HG02981 (cell line): ENCODE results near the gene PORCN.

Source experiments
- ATAC-seq: cut with Tn5 transposase; IDR thresholded peaks from one replicate; pipeline ENCODE4 v1.9.1; 2021; ENCODE audit warnings: mild to moderate bottlenecking, moderate library complexity; ENCODE audit not compliant: unreplicated experiment

The PORCN gene

DNA sequence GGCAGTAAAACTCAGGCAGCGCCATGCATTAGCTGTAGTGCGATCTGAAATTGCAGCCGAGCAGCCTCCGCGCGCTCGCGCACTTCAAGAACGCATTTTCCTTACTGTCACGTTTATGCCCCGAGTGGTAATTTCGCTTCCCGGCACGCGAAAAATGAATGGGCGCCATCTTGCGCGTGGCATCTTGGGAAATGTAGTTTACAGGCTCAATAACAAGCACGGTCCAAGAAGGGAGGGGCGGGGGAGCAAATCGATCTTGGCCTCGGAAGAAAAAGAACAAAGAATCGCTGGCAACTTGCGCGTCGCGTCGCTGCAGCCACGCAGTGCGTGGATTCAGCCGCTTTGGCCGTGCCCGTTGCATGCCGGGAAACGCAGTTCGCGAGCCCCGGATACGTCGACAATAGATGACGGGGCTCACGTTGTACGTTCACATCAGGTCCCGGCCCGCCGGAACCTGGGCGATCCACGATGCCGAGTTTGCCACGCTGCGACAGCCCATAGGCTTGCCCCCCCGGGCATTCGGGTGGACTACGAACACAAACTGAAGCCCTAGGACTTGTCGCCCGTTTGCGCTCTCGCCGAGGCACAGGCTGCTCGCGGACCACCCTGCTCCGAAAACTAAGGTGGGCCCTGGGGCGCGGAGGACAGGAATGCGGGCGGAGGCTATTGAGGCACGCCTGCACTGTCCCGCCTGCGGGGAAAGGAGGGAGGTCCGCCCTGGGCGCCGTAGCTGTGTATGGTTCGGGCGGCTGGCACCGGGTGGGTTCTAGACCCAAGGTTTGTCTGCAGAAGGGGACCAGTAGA is 32.8 kb upstream of the PORCN start, which contains the start of gene FTSJ1:
Gene FTSJ1, plus strand, starts transcription at position 426 of the 804 bp plus-strand sequence. CDS start 1,849 bp downstream, outside the sequence.
- ATAC-seq = peak; percentile 91

DNA sequence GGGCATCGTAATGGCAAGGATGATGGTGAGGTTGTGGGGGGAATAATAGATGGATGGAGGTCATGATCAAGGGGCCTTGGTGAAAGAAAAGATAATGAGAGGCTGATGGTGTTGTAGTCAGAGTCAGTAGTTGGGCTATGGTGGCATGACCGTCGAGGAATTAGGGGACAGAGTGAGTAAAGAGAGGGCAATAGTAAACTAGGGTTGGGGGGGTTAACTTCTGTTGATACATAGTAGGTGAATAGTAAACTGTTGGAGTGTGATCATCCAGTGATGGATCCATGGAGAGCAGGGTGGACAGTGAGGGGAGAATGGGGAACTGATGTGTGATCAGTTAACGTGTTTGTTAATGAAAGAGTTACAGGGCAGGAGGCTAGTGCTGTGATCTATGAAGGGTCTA is 31.9 kb upstream of the PORCN start:
- ATAC-seq = no peak

DNA sequence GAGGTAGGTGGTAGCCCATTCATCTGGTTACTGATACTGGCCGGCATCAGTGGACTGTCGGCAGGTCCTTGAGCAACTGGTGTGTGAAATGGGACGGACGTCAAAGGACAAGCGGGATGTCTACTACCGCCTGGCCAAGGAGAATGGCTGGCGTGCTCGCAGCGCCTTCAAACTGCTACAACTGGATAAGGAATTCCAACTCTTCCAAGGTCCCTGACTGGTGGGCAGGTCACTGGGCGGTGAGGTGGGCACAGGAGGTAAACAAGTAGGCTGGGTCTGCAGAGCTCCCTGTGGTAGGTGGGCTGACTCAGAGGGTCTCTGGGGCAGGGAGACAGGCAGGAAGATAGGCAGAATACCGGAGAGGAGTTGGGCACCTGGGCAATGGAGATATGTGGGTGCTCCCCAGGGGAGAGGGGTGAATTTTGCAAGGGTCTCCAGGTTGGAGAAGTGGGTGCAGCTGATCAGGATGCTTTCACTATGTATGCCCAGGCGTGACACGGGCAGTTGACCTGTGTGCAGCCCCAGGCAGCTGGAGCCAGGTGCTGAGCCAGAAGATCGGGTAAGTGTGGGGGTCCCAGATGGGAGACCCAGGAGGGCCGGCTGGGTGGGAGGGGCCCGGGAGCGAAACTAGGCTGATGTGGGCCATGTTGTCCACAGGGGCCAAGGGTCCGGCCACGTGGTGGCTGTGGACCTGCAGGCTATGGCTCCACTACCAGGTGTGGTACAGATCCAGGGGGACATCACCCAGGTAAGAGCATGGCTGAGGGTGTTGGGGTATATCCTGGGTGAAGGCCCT is 30.6 kb upstream of the PORCN start:
- ATAC-seq = no peak

DNA sequence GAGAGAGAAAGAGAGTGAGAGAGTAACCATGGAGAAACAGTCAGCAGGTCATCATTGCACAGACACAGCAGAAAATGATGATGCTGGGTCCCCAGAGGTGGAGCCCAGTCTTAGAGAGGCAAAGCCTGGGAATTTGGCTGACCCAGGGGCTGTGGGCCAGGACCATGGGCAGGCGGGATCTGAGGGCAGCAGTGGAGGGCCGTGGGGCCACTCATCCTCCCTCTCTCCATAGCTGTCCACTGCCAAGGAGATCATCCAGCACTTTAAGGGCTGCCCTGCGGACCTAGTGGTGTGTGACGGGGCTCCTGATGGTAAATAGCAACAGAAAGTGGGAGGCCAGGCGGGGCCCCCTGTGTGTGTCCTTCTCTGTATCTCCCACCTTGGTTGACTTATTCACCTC is 30.0 kb upstream of the PORCN start:
- ATAC-seq = no peak

DNA sequence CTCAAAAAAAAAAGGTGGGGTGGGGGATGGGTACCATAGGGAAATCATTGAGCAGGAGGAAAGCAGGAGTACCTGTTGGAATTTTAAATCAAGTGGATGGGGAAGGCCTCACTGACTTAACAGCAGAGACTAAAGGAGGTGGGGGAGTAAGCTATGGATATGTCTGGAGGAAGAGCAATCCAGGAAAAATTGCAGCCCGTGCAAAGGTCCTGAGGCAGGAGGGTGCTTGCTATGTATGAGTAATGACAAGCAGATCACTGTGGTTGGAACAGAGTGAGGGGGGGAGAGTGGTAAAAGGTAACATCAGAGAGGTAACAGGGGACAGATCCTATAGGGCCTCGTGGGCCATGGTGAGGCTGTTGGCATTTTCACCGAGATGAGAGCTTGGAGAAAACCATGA is 28.6 kb upstream of the PORCN start:
- ATAC-seq = no peak

DNA sequence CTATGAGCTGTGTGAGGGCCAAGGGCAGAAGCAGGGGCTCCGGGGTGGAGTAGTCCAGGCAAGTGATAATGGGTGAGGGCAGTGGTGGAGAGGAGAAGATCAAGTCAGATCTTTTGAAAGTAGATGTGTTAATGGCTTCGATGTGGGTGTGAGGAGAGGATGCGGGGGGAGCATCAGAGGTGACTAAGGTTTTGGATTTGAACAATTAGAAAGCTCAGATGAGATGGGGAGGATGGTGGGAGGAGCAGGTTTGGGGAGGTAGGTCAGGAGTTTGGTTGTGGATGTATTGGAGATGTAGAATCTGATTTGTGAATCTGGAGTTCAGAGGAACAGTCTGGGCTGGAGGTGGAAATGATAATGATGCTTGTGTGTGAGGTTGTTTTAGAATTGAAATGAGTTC is 28.2 kb upstream of the PORCN start:
- ATAC-seq = no peak

DNA sequence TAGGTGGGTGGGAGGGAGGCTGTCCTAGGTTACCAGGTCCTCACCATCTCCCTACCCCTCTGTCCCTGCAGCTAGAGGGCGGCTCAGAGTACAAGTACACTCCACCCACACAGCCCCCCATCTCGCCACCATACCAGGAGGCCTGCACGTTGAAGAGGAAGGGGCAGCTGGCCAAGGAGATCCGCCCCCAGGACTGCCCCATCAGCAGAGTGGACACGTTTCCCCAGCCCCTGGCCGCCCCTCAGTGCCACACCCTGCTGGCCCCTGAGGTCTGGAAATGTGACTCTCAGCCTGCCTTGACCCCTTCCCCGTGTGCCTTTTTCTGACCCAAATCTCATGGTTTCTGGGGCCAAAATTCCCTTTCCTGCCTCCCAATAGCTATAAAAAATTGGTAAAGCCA is 26.3 kb upstream of the PORCN start:
- no peak for ATAC-seq

DNA sequence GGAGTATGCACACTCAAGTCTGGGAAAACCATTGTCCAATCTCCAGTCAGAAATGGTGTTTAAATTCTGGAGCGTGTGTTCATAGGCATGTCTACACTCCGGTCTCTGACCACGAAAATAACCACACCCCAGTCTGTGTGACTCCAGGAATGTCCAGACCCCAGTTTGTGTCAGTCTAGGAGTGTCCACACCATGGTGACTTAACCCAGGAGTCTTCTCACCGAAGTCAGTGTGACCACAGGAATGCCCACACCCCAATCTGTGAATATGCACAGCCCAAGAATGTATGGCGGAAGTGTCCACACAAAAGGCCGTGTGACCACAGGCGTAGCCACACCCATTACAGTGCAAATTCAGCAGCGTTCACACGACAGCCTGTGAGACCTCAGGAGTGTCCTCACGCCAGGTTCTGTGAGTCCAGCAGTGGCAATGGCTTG is 21.4 kb upstream of the PORCN start:
- no peak for ATAC-seq

DNA sequence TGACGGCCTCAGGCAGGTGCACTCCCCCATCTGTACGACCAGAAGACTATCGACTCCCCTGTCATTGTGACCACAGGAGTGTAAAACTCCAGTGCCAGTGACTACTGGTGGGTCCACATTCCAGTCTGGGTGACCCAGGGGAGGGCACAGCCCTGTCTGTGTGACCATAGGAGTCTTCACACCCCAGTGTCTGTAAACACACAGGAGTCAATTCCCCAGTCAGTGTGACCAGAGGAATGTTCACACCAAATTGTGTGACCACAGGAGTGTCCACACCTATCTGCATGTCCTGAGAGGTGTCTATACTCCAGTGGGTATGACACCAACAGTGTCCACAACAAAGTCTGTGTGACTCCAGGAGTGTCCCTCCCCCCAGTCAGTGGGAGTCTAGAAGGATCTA is 20.8 kb upstream of the PORCN start:
- ATAC-seq = no peak

DNA sequence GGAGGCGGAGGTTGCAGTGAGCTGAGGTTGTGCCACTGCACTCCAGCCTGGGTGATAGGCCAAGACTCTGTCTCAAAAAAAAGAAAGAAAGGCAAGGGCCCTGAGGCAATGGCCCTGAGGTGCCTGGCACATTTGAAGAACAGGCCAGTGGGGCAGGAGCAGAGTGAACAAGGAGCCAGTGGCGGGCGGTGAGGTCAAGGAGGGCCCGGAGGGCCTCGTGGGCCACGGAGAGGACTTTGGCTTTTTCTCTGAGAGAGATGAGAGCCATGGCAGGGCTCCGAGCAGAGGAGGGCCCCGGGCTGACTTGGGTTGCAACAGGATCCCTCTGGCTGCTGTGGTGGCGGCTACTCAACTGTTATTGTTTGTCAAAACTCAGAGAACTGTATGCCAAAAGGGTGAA is 19.5 kb upstream of the PORCN start:
- ATAC-seq = no peak

DNA sequence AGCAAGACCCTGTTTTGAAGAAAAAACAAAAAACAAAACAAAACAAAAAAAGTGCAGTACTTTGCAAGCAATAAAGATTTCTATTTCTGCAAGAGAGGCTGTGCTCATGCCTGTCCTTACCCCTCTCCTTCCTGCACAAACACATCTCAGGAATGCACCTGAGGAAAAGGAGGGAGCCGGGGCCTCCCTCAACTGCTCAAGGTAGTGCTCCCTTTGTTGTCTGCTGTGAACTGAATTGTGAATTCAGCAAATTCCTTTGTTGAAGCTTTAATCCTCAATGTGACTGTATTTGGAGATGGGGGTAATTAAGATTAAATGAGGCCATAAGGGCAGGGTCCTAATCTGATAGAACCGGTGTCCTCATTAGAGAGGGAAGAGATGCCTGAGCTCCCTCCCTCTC is 18.9 kb upstream of the PORCN start:
- no peak for ATAC-seq

DNA sequence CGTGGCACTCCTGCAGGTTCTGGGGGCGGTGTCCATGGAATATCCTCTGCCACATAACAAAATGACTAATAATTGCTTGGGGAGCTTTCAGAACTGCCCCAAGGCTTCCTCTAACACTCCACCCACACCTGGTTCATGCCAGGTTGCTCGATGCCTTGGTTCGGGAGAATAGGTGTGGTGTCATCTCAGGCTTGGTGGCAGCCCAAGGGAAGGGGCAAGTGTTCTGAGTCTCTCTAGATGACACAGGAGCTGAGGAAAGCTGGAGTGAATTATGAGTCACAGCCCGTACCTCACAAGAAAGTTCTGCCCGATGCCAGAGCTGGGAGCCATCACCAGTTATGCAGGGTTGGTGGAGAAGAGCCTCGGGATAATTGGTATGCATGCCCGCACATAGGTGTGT is 18.1 kb upstream of the PORCN start:
- no peak for ATAC-seq

DNA sequence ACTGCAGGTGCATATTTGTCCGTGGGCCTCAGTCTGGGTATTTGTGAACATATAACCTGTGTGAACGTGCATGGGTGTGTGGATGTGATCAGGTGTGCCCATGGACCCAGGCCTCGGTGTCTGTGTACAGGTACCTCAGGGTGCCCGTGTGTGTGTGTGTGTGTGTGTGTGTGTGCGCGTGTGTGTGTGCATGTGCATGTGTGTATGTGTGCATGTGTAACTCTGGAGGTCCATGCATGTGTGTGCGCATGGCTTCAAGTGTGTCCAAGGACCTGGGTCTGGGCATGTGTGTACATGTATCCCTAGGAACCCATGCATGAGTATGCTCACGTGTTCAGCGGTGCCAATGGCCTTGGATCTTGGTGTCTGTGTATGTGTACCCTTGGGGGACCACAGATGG is 17.0 kb upstream of the PORCN start:
- no peak for ATAC-seq

DNA sequence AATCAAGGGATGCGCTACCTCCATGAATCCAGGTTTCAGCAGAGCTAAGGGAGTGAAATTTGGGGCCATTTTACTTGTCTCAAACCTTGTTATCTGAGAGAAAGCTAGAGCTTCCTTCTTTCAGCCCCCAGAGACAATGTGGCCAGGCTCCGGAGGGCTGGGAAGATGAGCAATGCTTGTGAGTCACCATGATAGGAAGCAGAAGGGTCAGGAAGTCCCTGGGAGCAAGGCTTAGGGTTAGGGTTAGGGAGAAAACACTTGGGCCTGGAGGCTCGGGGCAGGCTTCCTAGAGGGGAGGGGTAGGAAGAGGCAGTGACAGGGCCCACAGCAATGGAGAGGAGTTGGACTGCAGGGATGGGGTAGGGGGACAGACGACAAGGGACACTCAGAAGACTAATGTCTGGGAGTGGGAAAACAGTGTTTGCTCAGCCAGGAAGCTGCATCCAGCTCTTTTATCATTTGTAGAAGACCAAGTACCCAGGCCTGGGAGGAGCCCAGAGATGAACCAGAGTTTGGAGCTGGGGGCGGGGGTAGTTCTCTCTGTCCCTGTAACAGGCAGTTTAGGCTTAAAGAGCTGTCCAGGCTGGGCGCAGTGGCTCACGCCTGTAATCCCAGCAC is 16.4 kb upstream of the PORCN start:
- ATAC-seq = no peak

DNA sequence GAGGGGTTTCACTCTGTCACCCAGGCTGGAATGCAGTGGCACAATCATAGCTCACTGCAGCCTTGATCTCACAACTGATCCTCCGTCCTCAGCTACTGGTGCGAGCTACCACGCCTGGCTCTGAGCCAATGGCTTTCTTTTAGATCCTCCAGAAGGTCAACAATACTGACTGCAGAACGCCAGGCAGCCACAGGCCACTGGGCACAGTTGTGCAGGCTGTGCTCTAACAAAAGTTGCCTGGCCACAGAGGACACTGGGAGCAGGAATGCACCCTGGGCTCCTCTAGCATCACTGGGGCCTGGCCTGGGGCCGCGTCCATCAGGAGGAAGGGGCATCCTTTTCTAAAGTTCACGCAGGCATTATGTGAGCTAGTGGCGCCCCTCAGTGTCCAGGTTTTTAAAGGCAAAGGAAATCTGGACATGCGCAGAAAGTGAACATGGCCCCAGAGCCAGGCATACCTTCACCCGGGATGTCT is 14.9 kb upstream of the PORCN start:
- no peak for ATAC-seq

DNA sequence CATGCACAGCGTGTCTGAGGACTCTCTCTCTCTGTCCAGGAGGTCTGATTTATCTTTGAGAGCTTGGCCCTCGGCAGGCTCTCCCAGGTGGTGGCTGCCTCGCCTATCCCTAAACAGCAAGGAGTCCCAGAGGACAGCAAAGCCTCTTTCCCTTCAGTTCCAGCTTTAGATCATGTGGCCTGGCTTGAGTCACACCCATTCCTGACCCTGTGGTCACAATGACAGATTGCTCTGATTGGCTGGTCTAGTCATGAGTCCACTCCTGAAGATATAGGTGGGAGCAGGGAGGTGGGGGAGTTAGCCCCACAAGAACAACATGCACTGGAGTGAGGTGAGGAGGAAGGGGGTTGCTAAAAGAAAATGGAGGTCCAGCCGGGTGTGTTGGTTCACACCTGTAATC is 12.1 kb upstream of the PORCN start:
- ATAC-seq = no peak

DNA sequence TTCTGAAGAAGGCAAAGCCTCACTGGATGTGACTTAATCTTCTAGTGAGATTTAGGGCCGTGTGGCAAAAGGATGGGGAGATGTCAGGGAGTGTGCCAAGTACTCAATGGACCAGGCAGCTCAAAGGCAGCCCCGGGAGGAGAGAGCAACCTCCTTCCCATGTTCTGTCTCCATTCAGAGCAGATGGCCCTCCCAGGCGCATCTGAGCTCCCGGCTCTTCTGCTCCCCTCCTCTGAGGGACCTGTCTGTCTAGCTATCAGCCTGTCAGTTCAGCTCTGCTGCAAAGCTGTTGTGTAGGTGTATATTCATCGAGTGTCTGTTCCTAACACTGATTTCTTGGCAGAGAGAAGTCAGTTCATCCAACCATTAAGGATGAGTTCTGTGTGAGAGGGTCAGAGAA is 10.9 kb upstream of the PORCN start:
- ATAC-seq = no peak

DNA sequence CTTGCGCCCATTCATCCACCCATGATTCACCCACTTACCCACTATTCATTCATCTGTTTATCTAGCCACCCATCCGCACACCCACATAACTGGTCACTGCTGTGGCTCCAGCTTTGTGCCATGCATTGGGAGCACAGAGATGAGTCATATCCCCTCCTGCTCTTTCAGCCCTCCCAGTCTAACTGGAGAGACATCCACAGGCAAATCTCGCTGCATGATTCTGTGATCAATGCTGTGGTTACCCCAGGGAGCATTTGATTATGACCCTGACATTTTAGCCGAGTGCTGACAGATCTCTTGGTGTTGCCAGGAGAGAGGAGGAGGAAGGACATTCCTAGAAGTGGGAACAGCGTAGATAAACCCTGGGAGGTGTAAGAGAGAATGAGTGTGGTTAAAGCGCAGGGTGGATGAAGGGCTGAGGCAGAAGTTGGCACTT is 10.4 kb upstream of the PORCN start:
- ATAC-seq = no peak

DNA sequence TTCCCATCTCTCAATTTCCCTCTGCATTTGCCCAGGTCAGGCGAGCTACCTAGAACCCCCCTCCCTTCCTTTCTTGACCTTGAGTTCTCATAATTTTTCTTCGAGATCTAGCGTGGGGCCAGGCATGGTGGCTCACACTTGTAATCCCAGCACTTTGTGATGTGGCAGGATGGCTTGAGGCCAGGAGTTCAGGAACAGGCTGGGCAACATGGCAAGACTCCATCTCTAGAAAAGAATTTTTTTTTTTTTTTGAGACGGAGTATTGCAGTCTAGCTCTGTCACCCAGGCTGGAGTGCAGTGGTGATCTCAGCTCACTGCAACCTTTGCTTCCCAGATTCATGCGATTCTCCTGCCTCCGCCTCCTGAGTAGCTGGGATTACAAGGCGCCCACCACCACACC is 4.5 kb upstream of the PORCN start:
- ATAC-seq = no peak

DNA sequence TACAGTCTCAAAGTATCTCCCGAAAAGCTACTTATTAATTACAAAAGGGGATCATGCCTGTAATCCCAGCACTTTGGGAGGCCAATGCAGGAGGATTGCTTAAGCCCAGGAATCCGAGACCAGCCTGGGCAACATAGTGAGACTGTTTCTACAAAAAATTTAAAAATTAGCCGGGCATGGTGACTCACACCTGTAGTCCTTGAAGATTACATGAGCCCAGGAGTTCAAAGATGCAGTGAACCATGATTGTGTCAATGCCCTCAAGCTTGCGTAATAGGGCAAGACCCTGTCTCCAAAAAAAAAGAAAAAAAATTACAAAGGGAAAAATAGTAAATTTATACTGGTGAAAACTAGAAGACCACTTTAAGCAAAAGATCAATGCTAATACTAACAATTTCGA is 3.3 kb upstream of the PORCN start:
- ATAC-seq = no peak

DNA sequence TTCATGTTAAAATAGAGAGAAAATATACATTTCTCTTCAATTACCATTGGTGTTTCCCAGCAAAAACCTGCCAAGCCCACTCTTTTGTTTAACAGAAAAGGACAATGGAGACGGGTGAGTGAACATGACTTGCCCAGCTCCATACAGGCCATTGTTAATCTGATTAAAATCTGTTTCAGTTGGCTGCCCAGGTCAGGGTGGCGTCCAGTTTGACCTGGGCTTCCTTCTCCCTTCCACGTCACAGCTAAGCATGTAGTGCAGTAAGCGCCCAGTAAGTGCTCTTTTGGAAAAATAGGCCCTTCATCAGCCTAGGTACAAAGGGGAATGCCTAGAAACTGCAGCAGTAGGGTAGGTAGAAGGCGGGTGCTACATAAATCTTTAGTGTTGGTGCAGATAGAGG is 1.5 kb upstream of the PORCN start:
- ATAC-seq = no peak

DNA sequence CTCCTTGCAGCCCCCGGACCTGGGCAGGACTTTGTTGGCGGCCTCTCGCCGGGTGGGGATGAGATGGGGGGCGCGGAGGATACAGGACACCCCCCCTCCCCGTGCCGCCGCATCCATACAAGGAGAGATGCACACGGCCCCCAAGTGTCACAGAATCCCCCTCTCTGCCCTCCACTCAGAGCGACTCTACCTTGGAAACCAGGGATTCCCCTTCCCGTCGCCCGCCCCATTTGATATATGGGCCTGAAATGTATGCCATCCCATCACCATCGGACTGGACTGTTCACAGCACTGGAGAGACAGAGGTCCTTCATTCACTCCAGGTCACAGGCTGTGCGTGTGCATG is 426 bp downstream of the PORCN start:
- peak; percentile 16 for ATAC-seq
